HG03095 (cell line): ENCODE results near the gene CBFB.

Source experiments
- ATAC-seq: cut with Tn5 transposase; IDR thresholded peaks from one replicate; pipeline ENCODE4 v1.9.1; 2021; ENCODE audit warnings: moderate library complexity; ENCODE audit not compliant: unreplicated experiment

CBFB gene

GRCh38 chr16:67091906-67092566 is 63.1 kb downstream of the CBFB start:
- ATAC-seq: no peak

GRCh38 chr16:67093098-67093726 is 64.3 kb downstream of the CBFB start:
- ATAC-seq: no peak

GRCh38 chr16:67098599-67098998 is 69.7 kb downstream of the CBFB start:
- no peak for ATAC-seq

- no peak for ATAC-seq
These were observed 71.8 kb downstream of the CBFB start for GRCh38 chr16:67100569-67101310.

GRCh38 chr16:67101311-67102082 is 72.5 kb downstream of the CBFB start:
- no peak for ATAC-seq

- ATAC-seq: no peak
These were observed 75.1 kb downstream of the CBFB start for GRCh38 chr16:67104061-67104460.

GRCh38 chr16:67104845-67105244 is 75.9 kb downstream of the CBFB start:
- ATAC-seq: no peak

GRCh38 chr16:67105246-67105645 is 76.3 kb downstream of the CBFB start:
- ATAC-seq: no peak

- no peak for ATAC-seq
These were observed 76.9 kb downstream of the CBFB start for GRCh38 chr16:67105881-67106280.

- ATAC-seq: no peak
These were observed 79.5 kb downstream of the CBFB start for GRCh38 chr16:67108489-67108888.

GRCh38 chr16:67108931-67109406 is 80.0 kb downstream of the CBFB start:
- no peak for ATAC-seq

GRCh38 chr16:67109407-67110135 is 80.6 kb downstream of the CBFB start, which contains the start of gene PHAF1:
TSS of gene PHAF1 (plus strand) at chr16:67109941. CDS start at chr16:67110176, 235 bp downstream.
- peak; percentile 74 for ATAC-seq

- no peak for ATAC-seq
These were observed 83.0 kb downstream of the CBFB start for GRCh38 chr16:67111951-67112444.

GRCh38 chr16:67112591-67113399 is 83.8 kb downstream of the CBFB start:
- no peak for ATAC-seq

GRCh38 chr16:67114793-67115192 is 85.8 kb downstream of the CBFB start:
- ATAC-seq: no peak

GRCh38 chr16:67115639-67116038 is 86.7 kb downstream of the CBFB start:
- ATAC-seq: no peak

GRCh38 chr16:67116388-67117311 is 87.7 kb downstream of the CBFB start:
- no peak for ATAC-seq

- ATAC-seq: no peak
These were observed 88.8 kb downstream of the CBFB start for GRCh38 chr16:67117716-67118115.
